GM12892 (cell line): Measurements from ENCODE around the gene RNF223.

Experiments
- POLR2AphosphoS5 ChIP-seq: IDR thresholded peaks from 2 replicates; pipeline ENCODE4 v1.6.1; 2011; ENCODE audit warnings: low read depth, low read length, control low read depth
- TAF1 ChIP-seq: IDR thresholded peaks from 2 replicates; pipeline ENCODE4 v1.6.1; 2011; ENCODE audit warnings: low read depth, mild to moderate bottlenecking, control low read depth, low read length, borderline replicate concordance

- TF ChIP-seq POLR2AphosphoS5 (no peak), TAF1 (no peak)
Measured at GRCh38 chr1:1081311-1082238, 7.5 kb upstream of the RNF223 start.
